Duodenal mucosa (tissue), 2 donors: Measurements from ENCODE around the gene INPP1.

ENCODE experiments used
- H3K27ac ChIP-seq: one replicate; pipeline ENCODE4 v1.7.0; 2013; ENCODE audit warnings: low read depth, low read length
- H3K27me3 ChIP-seq, 2 donors: one replicate each; pipeline ENCODE4 v1.7.0; 2013; ENCODE audit warnings: low read length in 2 of 2, control low read depth in 1 of 2; ENCODE audit not compliant: insufficient read depth in 2 of 2, control insufficient read depth in 1 of 2
- H3K36me3 ChIP-seq, 2 donors: one replicate each; pipeline ENCODE4 v1.7.0; 2013; ENCODE audit warnings: low read length in 2 of 2, control low read depth in 1 of 2; ENCODE audit not compliant: insufficient read depth in 2 of 2, control insufficient read depth in 1 of 2
- H3K4me1 ChIP-seq, 2 donors: one replicate each; pipeline ENCODE4 v1.7.0; 2013; ENCODE audit warnings: low read length in 2 of 2, control low read depth in 1 of 2; ENCODE audit not compliant: insufficient read depth in 2 of 2, control insufficient read depth in 1 of 2
- H3K4me3 ChIP-seq, 2 donors: one replicate each; pipeline ENCODE4 v1.7.0; 2013; ENCODE audit warnings: low read length in 2 of 2, low read depth in 1 of 2
- H3K9ac ChIP-seq, 2 donors: one replicate each; pipeline ENCODE4 v1.7.0; 2013; ENCODE audit warnings: low read length in 2 of 2, low read depth in 1 of 2
- H3K9me3 ChIP-seq, 2 donors: one replicate each; pipeline ENCODE4 v1.7.0; 2013; ENCODE audit warnings: low read length in 2 of 2, control low read depth in 1 of 2; ENCODE audit not compliant: control insufficient read depth in 1 of 2

The INPP1 gene

GRCh38 chr2:190415794-190416775, 72.7 kb downstream of the INPP1 start:
- Histone ChIP-seq H3K36me3 (peaks cover 3 to 4% of the 10 kb centered on the region in 2 donors), H3K9me3 (no peaks in the 10 kb centered on the region), H3K27me3 (no peaks in the 10 kb centered on the region), H3K4me1 (peaks cover 16 to 40% of the 10 kb centered on the region in 2 donors), H3K27ac (no peak overlapping the region), H3K9ac (no peak overlapping the region), H3K4me3 (no peak overlapping the region)

DNA sequence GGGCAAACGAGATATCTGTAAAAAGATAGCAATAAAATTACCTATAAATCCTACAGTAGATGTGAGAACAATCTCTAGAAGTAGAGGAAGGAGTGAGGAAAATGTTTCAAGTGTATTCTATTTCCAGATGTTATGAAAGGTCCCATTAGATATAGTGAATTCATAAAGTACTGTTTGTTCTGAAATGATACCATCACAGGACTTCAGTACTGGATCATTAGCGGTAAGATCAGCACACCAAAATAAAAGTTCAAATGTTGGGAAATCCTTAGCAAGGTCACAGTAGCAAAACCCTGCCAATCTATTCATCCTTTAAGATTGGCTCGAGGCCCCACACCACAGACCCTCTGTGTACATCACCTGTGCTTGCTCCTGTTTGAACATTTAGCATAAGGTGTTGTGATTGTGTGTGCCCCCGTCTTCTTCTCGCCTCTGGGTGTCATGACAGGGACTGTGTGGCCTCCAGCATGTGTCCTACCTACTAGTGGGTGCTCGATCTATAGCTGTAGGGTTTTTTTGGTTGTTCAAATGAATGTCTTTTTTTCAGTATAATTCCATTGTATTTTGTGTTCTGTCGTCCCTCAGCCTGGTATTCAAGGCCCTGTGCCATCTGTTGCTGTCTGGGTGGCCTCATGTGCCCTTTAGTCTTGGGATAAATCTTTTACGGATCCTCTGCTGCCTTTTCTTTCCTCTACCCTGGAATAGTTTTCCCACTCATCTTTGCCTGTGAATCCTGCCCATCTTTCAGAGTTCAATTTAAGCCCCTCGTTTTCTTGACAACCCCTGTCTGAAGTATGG, 73.9 kb downstream of the INPP1 start:
- Histone ChIP-seq H3K36me3 (peaks cover 3 to 4% of the 10 kb centered on the region in 2 donors), H3K9me3 (no peaks in the 10 kb centered on the region), H3K9ac (no peak overlapping the region), H3K27ac (no peak overlapping the region), H3K4me3 (no peak overlapping the region), H3K27me3 (no peaks in the 10 kb centered on the region), H3K4me1 (peaks cover 8 to 32% of the 10 kb centered on the region in 2 donors)

DNA sequence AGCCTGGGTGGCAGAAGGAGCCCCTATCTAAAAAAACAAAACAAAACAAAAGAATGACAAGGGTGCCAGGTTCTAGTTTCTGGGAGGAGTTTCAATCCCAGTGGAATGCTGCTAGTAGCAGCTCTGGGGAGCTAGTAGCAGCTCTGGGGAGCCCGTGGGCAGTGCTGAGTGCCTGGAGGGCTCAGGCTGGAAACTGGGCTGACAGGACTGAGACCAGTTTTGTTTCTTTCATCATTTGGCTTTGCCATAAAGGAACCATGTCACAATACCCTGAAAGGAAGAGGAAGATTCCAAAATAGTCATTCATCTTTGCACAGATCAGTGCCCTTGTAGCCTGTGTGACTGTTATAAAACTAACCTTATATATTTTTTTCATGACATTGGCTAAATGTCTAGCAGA, 75.3 kb downstream of the INPP1 start:
- Histone ChIP-seq H3K4me1 (peaks cover 4 to 22% of the 10 kb centered on the region in 2 donors), H3K27me3 (no peaks in the 10 kb centered on the region), H3K9ac (no peak overlapping the region), H3K27ac (no peak overlapping the region), H3K9me3 (no peaks in the 10 kb centered on the region), H3K36me3 (peaks cover 3 to 4% of the 10 kb centered on the region in 2 donors), H3K4me3 (no peak overlapping the region)

DNA sequence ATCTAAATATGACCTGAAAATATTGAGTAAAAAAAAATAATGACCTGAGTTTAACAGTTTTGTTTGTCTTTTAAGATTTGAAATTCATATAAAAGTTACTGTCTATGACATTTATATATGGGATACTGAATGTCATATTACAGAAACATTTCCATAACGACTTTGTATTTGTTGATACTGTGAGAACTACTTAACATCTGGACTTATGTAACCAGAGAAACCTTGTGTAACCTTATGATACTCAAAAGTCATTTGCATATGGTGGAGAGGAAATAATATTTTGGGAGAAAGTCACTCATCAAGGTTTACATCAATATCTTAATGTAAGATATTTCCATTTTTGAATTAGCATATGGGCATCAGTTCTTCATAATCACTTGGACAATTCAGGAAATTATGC, 77.4 kb downstream of the INPP1 start:
- Histone ChIP-seq H3K9me3 (no peaks in the 10 kb centered on the region), H3K36me3 (peaks cover 3 to 4% of the 10 kb centered on the region in 2 donors), H3K9ac (no peak overlapping the region), H3K27me3 (no peaks in the 10 kb centered on the region), H3K27ac (no peak overlapping the region), H3K4me1 (peaks cover 0 to 14% of the 10 kb centered on the region in 2 donors), H3K4me3 (no peak overlapping the region)
